ENCODE measurements around the gene TXNRD3.
"Not testable (repeated sequence)": the region's sequence is repeated elsewhere in the genome, so short reads cannot be mapped to it uniquely, and the experiment has no call there.

The TXNRD3 gene

GRCh38 chr3:126646674-126647073 is 8.2 kb downstream of the TXNRD3 start:
- DNase-seq (ENCODE audit: low read depth): no peak

DNA sequence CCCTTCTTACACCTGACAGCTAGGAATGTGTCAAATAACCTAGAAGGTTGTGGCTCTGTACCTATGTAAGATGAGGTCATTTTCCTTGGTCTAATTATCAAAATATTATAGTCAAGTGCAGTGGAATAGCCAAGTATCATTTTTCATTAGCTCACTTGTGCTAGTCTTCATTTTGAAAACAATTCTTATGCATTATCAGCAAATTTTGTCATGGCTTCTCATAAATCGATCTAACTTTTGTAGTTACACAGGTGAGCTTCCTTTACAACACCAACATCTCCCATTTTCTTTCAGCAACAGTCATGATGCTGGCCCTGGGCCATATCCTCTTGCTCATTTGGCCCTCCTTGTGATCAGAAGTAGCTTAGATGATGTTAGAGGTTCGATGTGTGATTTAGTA is 10.3 kb downstream of the TXNRD3 start:
- DNase-seq (ENCODE audit: low read depth): no peak

GRCh38 chr3:126638790-126639189 is 16.1 kb downstream of the TXNRD3 start:
- no peak for DNase-seq (ENCODE audit: low read depth)

DNA sequence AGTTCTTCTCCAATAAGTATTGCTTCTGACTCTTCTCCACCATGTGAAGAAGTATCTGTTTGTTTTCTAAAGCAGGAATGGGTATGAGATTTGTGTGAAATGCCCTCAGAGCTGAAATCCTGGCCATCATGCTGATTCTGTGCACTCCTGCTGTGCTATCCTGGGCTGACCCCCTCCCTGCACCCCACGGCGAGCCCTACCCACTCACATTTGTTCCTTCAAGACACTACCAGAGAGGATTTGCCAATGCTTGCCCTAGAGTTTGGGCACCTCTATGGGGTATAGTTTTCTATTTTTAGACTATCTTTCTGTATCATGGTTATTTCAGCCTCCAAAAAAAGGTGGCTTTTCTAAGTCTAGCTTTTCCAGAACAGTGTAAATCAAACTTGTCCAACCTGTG is 18.5 kb downstream of the TXNRD3 start:
- DNase-seq (ENCODE audit: low read depth): no peak

GRCh38 chr3:126634803-126635202 is 20.1 kb downstream of the TXNRD3 start:
- DNase-seq (ENCODE audit: low read depth): no peak

GRCh38 chr3:126630020-126630419 is 24.9 kb downstream of the TXNRD3 start:
- no peak for DNase-seq (ENCODE audit: low read depth)

GRCh38 chr3:126625735-126626134 is 29.2 kb downstream of the TXNRD3 start:
- DNase-seq (ENCODE audit: low read depth): not testable (repeated sequence)

GRCh38 chr3:126622694-126623093 is 32.2 kb downstream of the TXNRD3 start:
- no peak for DNase-seq (ENCODE audit: low read depth)

- DNase-seq (ENCODE audit: low read depth): no peak
Observed at GRCh38 chr3:126621627-126622345, 33.1 kb downstream of the TXNRD3 start.

GRCh38 chr3:126621171-126621570 is 33.8 kb downstream of the TXNRD3 start:
- DNase-seq (ENCODE audit: low read depth): no peak

GRCh38 chr3:126620738-126621137 is 34.2 kb downstream of the TXNRD3 start:
- no peak for DNase-seq (ENCODE audit: low read depth)

GRCh38 chr3:126618760-126619159 is 36.2 kb downstream of the TXNRD3 start:
- no peak for DNase-seq (ENCODE audit: low read depth)

- DNase-seq (ENCODE audit: low read depth): no peak
Observed at GRCh38 chr3:126618021-126618420, 36.9 kb downstream of the TXNRD3 start.

DNA sequence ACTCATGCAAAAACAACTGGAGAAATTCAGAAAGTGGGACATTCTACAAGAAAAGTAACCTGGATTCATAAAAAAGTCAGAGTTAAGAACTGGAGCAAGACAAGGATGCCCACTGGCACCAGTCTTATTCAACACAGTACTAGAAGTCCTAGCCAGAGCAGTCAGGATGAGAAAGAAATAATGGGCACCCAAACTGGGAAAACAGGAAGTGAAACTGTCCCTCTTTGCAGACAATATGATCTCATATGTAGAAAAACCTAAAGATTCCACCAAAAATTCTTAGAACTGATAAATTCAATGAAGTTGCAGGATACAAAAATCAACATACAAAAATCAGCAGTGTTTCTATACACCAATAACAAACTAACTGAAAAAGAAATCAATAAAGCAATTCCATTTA is 37.4 kb downstream of the TXNRD3 start:
- no peak for DNase-seq (ENCODE audit: low read depth)

DNA sequence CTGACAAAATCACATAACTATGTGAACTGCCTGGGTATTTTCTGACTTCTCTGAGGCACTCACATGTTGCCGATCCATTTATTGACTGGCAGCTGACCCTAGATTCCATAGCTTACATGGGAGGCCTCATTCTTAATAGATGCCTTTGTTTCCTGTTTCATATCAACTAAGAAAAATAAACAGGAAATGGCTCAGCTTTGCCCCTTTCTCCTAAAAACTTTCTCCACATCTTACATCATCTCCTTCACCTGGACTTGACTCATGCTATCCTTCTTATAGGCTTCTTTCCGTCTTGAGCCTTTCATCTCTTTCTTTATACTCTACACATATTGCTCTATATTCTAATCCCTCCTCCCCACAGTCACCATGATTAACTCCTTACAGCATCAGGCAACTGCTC is 38.0 kb downstream of the TXNRD3 start:
- no peak for DNase-seq (ENCODE audit: low read depth)

GRCh38 chr3:126613479-126614188 is 41.3 kb downstream of the TXNRD3 start:
- DNase-seq (ENCODE audit: low read depth): no peak

DNA sequence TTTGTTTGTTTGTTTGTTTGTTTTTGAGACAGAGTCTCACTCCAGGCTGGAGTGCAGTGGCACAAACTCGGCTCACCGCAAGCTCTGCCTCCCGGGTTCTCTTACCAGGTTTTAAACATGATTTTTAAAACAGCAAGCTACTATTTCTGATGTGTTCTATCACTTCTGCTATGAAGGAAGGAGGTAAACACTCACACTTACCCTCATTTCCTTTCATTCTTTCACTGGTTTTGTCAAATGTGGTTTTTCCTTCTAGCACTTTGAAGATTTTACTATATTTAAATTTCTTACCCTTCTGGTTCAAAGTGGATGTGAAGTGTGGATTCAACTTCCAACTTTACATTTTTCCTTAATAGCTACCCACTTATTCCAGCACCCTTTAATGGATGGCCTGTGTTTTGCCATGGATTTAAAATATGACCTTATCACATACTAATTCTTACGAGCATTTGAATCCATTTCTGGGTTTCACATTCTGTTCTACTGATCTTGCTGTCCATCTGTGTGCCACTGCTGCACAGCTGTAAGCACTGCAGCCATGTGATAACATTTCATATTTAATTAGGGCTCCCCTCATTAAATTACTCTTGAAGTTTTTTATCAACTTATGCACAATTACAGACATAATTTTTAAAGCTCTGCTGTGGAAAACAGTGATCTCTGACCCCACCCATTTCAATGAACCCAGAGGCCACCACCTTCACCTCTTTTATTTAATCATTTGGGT is 42.3 kb downstream of the TXNRD3 start:
- no peak for DNase-seq (ENCODE audit: low read depth)

GRCh38 chr3:126609909-126610308 is 45.0 kb downstream of the TXNRD3 start:
- no peak for DNase-seq (ENCODE audit: low read depth)

DNA sequence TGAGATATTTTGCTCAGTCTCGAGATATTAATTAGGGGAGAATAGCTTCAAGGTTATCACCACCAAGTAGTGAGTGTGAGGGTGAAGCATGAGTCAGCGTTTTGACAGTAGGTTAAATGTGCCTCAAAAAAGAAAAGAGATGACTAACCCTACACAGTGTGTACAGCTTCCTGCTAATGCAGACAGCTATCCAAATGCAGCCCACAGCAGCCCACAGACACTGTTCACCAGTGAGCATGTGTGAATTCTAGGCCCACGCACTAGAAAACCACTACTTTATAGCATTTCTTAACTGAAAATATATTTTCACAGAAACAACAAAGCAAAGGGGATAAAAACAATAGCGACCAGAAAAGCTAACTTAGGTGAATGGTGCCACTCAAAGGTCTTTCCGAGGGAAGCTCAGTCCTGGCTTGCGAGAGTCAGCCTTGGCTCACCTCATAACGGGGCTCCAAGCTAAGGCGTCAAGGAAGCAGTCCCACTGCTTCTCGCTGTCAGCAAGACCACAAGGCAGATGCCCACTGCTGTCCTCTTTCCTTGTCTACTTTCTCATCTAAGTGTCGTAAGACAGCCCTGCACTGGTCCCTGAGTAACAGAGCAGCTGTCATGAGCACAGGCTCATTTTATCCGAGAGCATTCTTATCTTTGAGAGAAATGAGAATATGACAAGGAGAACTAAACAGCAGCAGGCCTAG is 47.6 kb downstream of the TXNRD3 start:
- DNase-seq (ENCODE audit: low read depth): no peak

- DNase-seq (ENCODE audit: low read depth): no peak
Observed at GRCh38 chr3:126606001-126606400, 48.9 kb downstream of the TXNRD3 start.

DNA sequence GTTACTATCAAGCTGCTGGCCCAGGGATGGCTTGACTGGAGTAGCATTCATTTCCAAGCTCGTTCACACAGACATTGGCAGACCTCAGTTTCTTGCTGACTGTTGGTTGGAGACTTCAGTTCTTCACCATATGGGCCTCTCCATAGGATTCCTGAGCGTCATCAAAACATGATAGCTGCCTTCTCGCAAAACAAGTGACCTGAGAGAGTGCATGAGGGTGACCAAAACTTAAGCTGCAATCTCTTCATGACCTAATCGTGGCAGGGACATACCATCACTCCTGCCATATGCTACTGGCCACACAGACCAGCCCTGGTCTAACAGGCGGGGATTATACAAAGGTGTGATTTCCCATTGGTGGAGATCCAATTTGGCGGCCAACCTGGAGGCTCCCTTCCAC is 50.2 kb downstream of the TXNRD3 start:
- no peak for DNase-seq (ENCODE audit: low read depth)

GRCh38 chr3:126599101-126599500 is 55.8 kb downstream of the TXNRD3 start:
- DNase-seq (ENCODE audit: low read depth): no peak
